Measurements from ENCODE around the gene CELF3. TPM values are rescaled to one million over a fixed set of nuclear protein-coding genes. Genes with fewer than 3 reads are reported as not detected.

The CELF3 gene
- total RNA-seq, 1 experiment from 2014 or later, result not detected

- no peaks in the 10 kb centered on the region for H3K27me3 Mint-ChIP-seq (ENCODE audit: insufficient read depth, unreplicated experiment)
- peaks cover 19% of the 10 kb centered on the region for H3K9me3 Mint-ChIP-seq (ENCODE audit: unreplicated experiment)
Measured at GRCh38 chr1:151668090-151668489, 48.5 kb downstream of the CELF3 start.

GRCh38 chr1:151661751-151662150, 54.9 kb downstream of the CELF3 start:
- intact Hi-C loops (cut with micrococcal nuclease), result no loop called here
- H3K27me3 Mint-ChIP-seq (ENCODE audit: insufficient read depth, unreplicated experiment), result no peaks in the 10 kb centered on the region
- no peak overlapping the region for H3K27ac Mint-ChIP-seq (ENCODE audit: low read depth, unreplicated experiment)
- H3K36me3 Mint-ChIP-seq (ENCODE audit: insufficient read depth, unreplicated experiment), result peaks cover 58% of the 10 kb centered on the region
- no peak for DNase-seq (ENCODE audit: unreplicated experiment)
- no peak overlapping the region for H3K4me3 Mint-ChIP-seq (ENCODE audit: unreplicated experiment)
- CTCF ChIA-PET, result interaction anchor here (0.6 kb wide), 1 partner anchor 159 kb away, joined by 3 read pairs; no protein-coding TSS in a partner anchor
- no peak for TF ChIP-seq CTCF (IDR thresholded peaks at IDR 0.05; ENCODE audit: unreplicated experiment)
- BruUV-seq (replicated peaks), result no TSS peak
- H3K4me1 Mint-ChIP-seq (ENCODE audit: insufficient read depth, unreplicated experiment), result no peaks in the 10 kb centered on the region
- POLR2A ChIA-PET, result interaction anchor here (0.6 to 0.8 kb wide), 3 partner anchors 9 to 375 kb away, joined by 3 to 5 read pairs (median 4); partner anchors contain the start of gene S100A11
- H3K9me3 Mint-ChIP-seq (ENCODE audit: unreplicated experiment), result no peaks in the 10 kb centered on the region

More at GRCh38 chr1:151668090-151668489, 48.5 kb downstream of the CELF3 start:
- no peak for DNase-seq (ENCODE audit: unreplicated experiment)
- Mint-ChIP-seq H3K4me1 (ENCODE audit: insufficient read depth, unreplicated experiment) (no peaks in the 10 kb centered on the region), H3K4me3 (ENCODE audit: unreplicated experiment) (no peak overlapping the region), H3K36me3 (ENCODE audit: insufficient read depth, unreplicated experiment) (peaks cover 56% of the 10 kb centered on the region), H3K27ac (ENCODE audit: low read depth, unreplicated experiment) (no peak overlapping the region)
- TF ChIP-seq CTCF (IDR thresholded peaks at IDR 0.05; ENCODE audit: unreplicated experiment), result no peak
- ChIA-PET POLR2A (interaction anchor here (1.2 kb wide), 1 partner anchor 9 kb away, joined by 3 read pairs; no protein-coding TSS in a partner anchor), CTCF (interaction anchor here (0.9 to 3.1 kb wide), 5 partner anchors 52 to 169 kb away, joined by 4 to 12 read pairs (median 5); no protein-coding TSS in a partner anchor)
- intact Hi-C loops (cut with micrococcal nuclease), result no loop called here
- no TSS peak for BruUV-seq (replicated peaks)

GRCh38 chr1:151655371-151655770, 61.2 kb downstream of the CELF3 start:
- ChIA-PET POLR2A (interaction anchor here (0.8 to 1.0 kb wide), 3 partner anchors 9 to 21 kb away, joined by 3 to 4 read pairs (median 4); no protein-coding TSS in a partner anchor), CTCF (interaction anchor here (0.5 to 1.8 kb wide), 6 partner anchors 37 to 999 kb away, joined by 3 to 10 read pairs (median 4); no protein-coding TSS in a partner anchor)
- Mint-ChIP-seq H3K27me3 (ENCODE audit: insufficient read depth, unreplicated experiment) (no peaks in the 10 kb centered on the region), H3K36me3 (ENCODE audit: insufficient read depth, unreplicated experiment) (peaks cover 30% of the 10 kb centered on the region), H3K9me3 (ENCODE audit: unreplicated experiment) (no peaks in the 10 kb centered on the region), H3K4me1 (ENCODE audit: insufficient read depth, unreplicated experiment) (peaks cover 12% of the 10 kb centered on the region), H3K4me3 (ENCODE audit: unreplicated experiment) (no peak overlapping the region), H3K27ac (ENCODE audit: low read depth, unreplicated experiment) (no peak overlapping the region)
- TF ChIP-seq CTCF (IDR thresholded peaks at IDR 0.05; ENCODE audit: unreplicated experiment), result no peak
- DNase-seq (ENCODE audit: unreplicated experiment), result no peak
- BruUV-seq (replicated peaks), result no TSS peak
- intact Hi-C loops (cut with micrococcal nuclease), result no loop called here

GRCh38 chr1:151653397-151653796, 63.2 kb downstream of the CELF3 start:
- DNase-seq (ENCODE audit: unreplicated experiment), result peak; percentile 62
- Mint-ChIP-seq H3K4me1 (ENCODE audit: insufficient read depth, unreplicated experiment) (peaks cover 12% of the 10 kb centered on the region), H3K9me3 (ENCODE audit: unreplicated experiment) (no peaks in the 10 kb centered on the region), H3K27ac (ENCODE audit: low read depth, unreplicated experiment) (no peak overlapping the region), H3K4me3 (ENCODE audit: unreplicated experiment) (no peak overlapping the region), H3K36me3 (ENCODE audit: insufficient read depth, unreplicated experiment) (peaks cover 25% of the 10 kb centered on the region), H3K27me3 (ENCODE audit: insufficient read depth, unreplicated experiment) (no peaks in the 10 kb centered on the region)
- BruUV-seq (replicated peaks), result no TSS peak
- ChIA-PET POLR2A (interaction anchor here (1.0 kb wide), 1 partner anchor 13 kb away, joined by 3 read pairs; no protein-coding TSS in a partner anchor), CTCF (interaction anchor here (2.0 kb wide), 1 partner anchor 59 kb away, joined by 8 read pairs; no protein-coding TSS in a partner anchor)
- intact Hi-C loops (cut with micrococcal nuclease), result no loop called here
- TF ChIP-seq CTCF (IDR thresholded peaks at IDR 0.05; ENCODE audit: unreplicated experiment), result no peak

Other genes with a start within 250 kb of the CELF3 start
- gene CGN, start 205.4 kb downstream of the CELF3 start, total RNA-seq (2022), result 0.32 and 0.33 TPM in 2 replicates
- 90.6 and 162 TPM in 2 replicates for gene TUFT1, start 176.5 kb downstream of the CELF3 start, total RNA-seq (2022)
- 36.9 and 43.1 TPM in 2 replicates for gene SNX27, start 104.8 kb downstream of the CELF3 start, total RNA-seq (2022)
- gene RIIAD1, start 4.7 kb upstream of the CELF3 start, total RNA-seq (2022), result not detected in 2 replicates
- gene MRPL9, start 46.7 kb upstream of the CELF3 start, total RNA-seq (2022), result 145 and 146 TPM in 2 replicates
- gene TDRKH, start 73.7 kb upstream of the CELF3 start, total RNA-seq (2022), result 5.6 and 10.6 TPM in 2 replicates
- 0.10 TPM in 1 of 2 replicates, not detected in the other for gene LINGO4, start 88.6 kb upstream of the CELF3 start, total RNA-seq (2022)
- gene RORC, start 115.0 kb upstream of the CELF3 start, total RNA-seq (2022), result 0.40 and 0.81 TPM in 2 replicates
- gene C2CD4D, start 123.0 kb upstream of the CELF3 start, total RNA-seq (2022), result not detected in 2 replicates
- gene THEM5, start 136.9 kb upstream of the CELF3 start, total RNA-seq (2022), result not detected in 2 replicates
- 27.5 and 29.1 TPM in 2 replicates for gene THEM4, start 192.7 kb upstream of the CELF3 start, total RNA-seq (2022)